GM21360 (cell line): ENCODE results near the gene CDHR1.

ENCODE experiments used
- ATAC-seq: cut with Tn5 transposase; IDR thresholded peaks from one replicate; pipeline ENCODE4 v1.9.1; 2021; ENCODE audit warnings: mild to moderate bottlenecking, moderate library complexity; ENCODE audit not compliant: unreplicated experiment

CDHR1 gene

GRCh38 chr10:84257343-84258020 lies 63.1 kb downstream of the CDHR1 start:
- ATAC-seq, result no peak

- ATAC-seq, result no peak
Observed at GRCh38 chr10:84258034-84258695, 63.8 kb downstream of the CDHR1 start.

- no peak for ATAC-seq
Observed at GRCh38 chr10:84261236-84261915, 67.0 kb downstream of the CDHR1 start.

- ATAC-seq, result no peak
Observed at GRCh38 chr10:84262190-84262956, 68.0 kb downstream of the CDHR1 start.

GRCh38 chr10:84263716-84264115 lies 69.4 kb downstream of the CDHR1 start:
- no peak for ATAC-seq

- peak; percentile 89 for ATAC-seq
Observed at GRCh38 chr10:84264611-84265141, 70.3 kb downstream of the CDHR1 start.

GRCh38 chr10:84265418-84265817 lies 71.1 kb downstream of the CDHR1 start:
- no peak for ATAC-seq

GRCh38 chr10:84267503-84268126 lies 73.3 kb downstream of the CDHR1 start:
- ATAC-seq, result peak; percentile 68

GRCh38 chr10:84269162-84269561 lies 74.8 kb downstream of the CDHR1 start:
- no peak for ATAC-seq
